Measurements from ENCODE around the gene GBE1. TPM values are rescaled to one million over a fixed set of nuclear protein-coding genes. Genes with fewer than 3 reads are reported as not detected.
"Not testable (repeated sequence)": the region's sequence is repeated elsewhere in the genome, so short reads cannot be mapped to it uniquely, and the experiment has no call there.

GBE1 gene
- polyA plus RNA-seq, 1 donor (not counting 4 experiments of a cell fraction or from before 2014, with no cell fraction given) = 30.2 TPM

DNA sequence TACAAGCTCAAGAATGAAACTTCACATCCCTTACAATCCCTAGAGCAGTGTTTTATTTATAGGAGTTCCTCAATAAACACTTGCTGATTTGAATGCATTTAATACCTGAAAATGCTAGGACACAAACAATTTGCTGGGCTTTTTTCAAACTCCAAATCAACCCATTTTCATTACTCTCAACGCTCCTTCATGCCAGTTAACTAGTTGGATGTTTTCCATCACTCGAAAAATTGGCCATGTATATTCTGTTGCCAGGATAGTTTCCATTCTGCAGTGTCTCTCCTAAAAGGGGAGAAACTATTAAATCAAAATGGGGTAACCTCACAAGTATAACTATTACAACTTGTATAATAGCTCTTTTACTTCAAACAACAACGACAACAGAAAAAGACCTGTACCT lies 1.2 kb downstream of the GBE1 start:
- peaks cover 0 to 6% of the 10 kb centered on the region in 2 experiments for H3K36me3 ChIP-seq (ENCODE audit: control insufficient read depth in 2 of 2, extremely low read depth in 1 of 2, insufficient read depth in 2 of 2, low read length in 2 of 2)
- DNase-seq (ENCODE audit: low read depth, low spot score) (no peak), FAIRE-seq (no peak)
- H2AFZ ChIP-seq (ENCODE audit: control insufficient read depth, low read length) = peak overlapping the region; percentile 95
- peak overlapping the region; percentile 95 for H3K9ac ChIP-seq (ENCODE audit: control insufficient read depth, extremely low read depth, insufficient read depth, low read length)
- dilution Hi-C loops (cut with MboI; ENCODE audit: extremely low pct_ligation_motif_present, low sequenced_read_pairs) = no loop called here
- H3K79me2 ChIP-seq (ENCODE audit: control insufficient read depth, insufficient read depth, low read length) = peaks cover 26% of the 10 kb centered on the region
- H3K4me1 ChIP-seq (ENCODE audit: control insufficient read depth, extremely low read depth, insufficient read depth, low read length) = peaks cover 31% of the 10 kb centered on the region
- no peaks in the 10 kb centered on the region for H4K20me1 ChIP-seq (ENCODE audit: control insufficient read depth, extremely low read depth, insufficient read depth, low read length)
- H3K27ac ChIP-seq (ENCODE audit: control insufficient read depth, insufficient read depth, low read length) = peak overlapping the region; percentile 99
- TF ChIP-seq CTCF (optimal IDR thresholded peaks at IDR 0.05 in 1 of 3, IDR thresholded peaks at IDR 0.05 in 1 of 3, conservative IDR thresholded peaks at IDR 0.05 in 1 of 3; ENCODE audit: extremely low read depth in 1 of 3, insufficient read depth in 2 of 3, low read length in 3 of 3) (no peak), EZH2 (IDR thresholded peaks at IDR 0.05; ENCODE audit: low read length) (no peak)
- no peaks in the 10 kb centered on the region for H3K9me1 ChIP-seq (ENCODE audit: control insufficient read depth, extremely low read depth, insufficient read depth, low read length)
- H3K27me3 ChIP-seq (ENCODE audit: control insufficient read depth, extremely low read depth, insufficient read depth, low read length) = no peaks in the 10 kb centered on the region
- no peaks in the 10 kb centered on the region for H3K9me3 ChIP-seq (ENCODE audit: control insufficient read depth, low read depth, low read length)
- peak overlapping the region; percentile 74 to 91 (median 82) for H3K4me3 ChIP-seq (ENCODE audit: control insufficient read depth in 2 of 3, extremely low read depth in 1 of 3, insufficient read depth in 2 of 3, low read depth in 1 of 3, low read length in 3 of 3)
- H3K4me2 ChIP-seq (ENCODE audit: control insufficient read depth, extremely low read depth, insufficient read depth, low read depth, low read length) = peak overlapping the region; percentile 84

DNA sequence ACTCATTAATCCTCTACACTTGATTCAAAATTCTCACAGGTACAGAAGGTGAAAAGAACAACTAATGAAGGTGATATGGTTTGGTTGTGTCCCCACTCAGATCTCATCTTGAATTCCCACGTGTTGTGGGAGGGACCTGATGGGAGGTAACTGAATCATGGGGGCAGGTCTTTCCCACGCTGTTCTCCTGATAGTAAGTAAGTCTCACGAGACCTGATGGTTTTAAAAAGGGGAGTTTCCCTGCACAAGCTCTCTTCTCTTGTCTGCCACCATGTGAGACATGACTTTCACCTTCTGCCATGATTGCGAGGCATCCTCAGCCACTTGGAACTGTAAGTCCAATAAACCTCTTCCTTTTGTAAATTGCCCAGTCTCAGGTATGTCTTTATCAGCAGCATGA lies 2.7 kb downstream of the GBE1 start:
- H3K4me1 ChIP-seq (ENCODE audit: control insufficient read depth, extremely low read depth, insufficient read depth, low read length) = peaks cover 28% of the 10 kb centered on the region
- DNase-seq (ENCODE audit: low read depth, low spot score); H3K36me3 ChIP-seq (ENCODE audit: control insufficient read depth in 2 of 2, extremely low read depth in 1 of 2, insufficient read depth in 2 of 2, low read length in 2 of 2); H3K27me3 ChIP-seq (ENCODE audit: control insufficient read depth, extremely low read depth, insufficient read depth, low read length); H3K9me1 ChIP-seq (ENCODE audit: control insufficient read depth, extremely low read depth, insufficient read depth, low read length); FAIRE-seq; H4K20me1 ChIP-seq (ENCODE audit: control insufficient read depth, extremely low read depth, insufficient read depth, low read length); H3K4me3 ChIP-seq (ENCODE audit: control insufficient read depth in 2 of 3, extremely low read depth in 1 of 3, insufficient read depth in 2 of 3, low read depth in 1 of 3, low read length in 3 of 3); H3K9me3 ChIP-seq (ENCODE audit: control insufficient read depth, low read depth, low read length); H2AFZ ChIP-seq (ENCODE audit: control insufficient read depth, low read length); dilution Hi-C loops (cut with MboI; ENCODE audit: extremely low pct_ligation_motif_present, low sequenced_read_pairs); H3K9ac ChIP-seq (ENCODE audit: control insufficient read depth, extremely low read depth, insufficient read depth, low read length); H3K27ac ChIP-seq (ENCODE audit: control insufficient read depth, insufficient read depth, low read length): not testable (repeated sequence)
- H3K79me2 ChIP-seq (ENCODE audit: control insufficient read depth, insufficient read depth, low read length) = peaks cover 31% of the 10 kb centered on the region
- peak overlapping the region; percentile 23 for H3K4me2 ChIP-seq (ENCODE audit: control insufficient read depth, extremely low read depth, insufficient read depth, low read depth, low read length)

DNA sequence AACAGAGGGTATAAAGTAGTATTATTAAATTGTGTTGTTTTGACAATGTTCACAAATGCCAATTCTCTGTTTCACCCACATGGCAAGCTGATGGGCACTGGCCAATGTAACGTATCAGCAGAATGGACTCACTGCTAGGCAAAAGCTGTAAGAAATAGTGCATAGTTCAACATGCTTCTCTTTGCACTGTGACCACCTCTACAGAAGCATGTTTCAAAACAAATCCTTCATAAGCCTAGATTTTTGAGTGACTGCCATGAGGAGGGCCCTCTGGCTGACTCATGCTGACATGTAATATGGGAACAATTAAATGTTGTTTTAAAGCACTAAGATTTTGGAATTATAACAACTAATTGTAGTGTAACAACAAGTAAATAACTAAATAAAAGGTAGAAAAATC lies 3.2 kb downstream of the GBE1 start:
- FAIRE-seq = no peak
- no peak for DNase-seq (ENCODE audit: low read depth, low spot score)
- H3K9me1 ChIP-seq (ENCODE audit: control insufficient read depth, extremely low read depth, insufficient read depth, low read length) = no peaks in the 10 kb centered on the region
- H3K4me2 ChIP-seq (ENCODE audit: control insufficient read depth, extremely low read depth, insufficient read depth, low read depth, low read length) = peak overlapping the region; percentile 23
- H2AFZ ChIP-seq (ENCODE audit: control insufficient read depth, low read length) = no peak overlapping the region
- H3K4me3 ChIP-seq (ENCODE audit: control insufficient read depth in 2 of 3, extremely low read depth in 1 of 3, insufficient read depth in 2 of 3, low read depth in 1 of 3, low read length in 3 of 3) = no peak overlapping the region
- H3K9me3 ChIP-seq (ENCODE audit: control insufficient read depth, low read depth, low read length) = no peaks in the 10 kb centered on the region
- no peaks in the 10 kb centered on the region for H4K20me1 ChIP-seq (ENCODE audit: control insufficient read depth, extremely low read depth, insufficient read depth, low read length)
- no peak overlapping the region for H3K27ac ChIP-seq (ENCODE audit: control insufficient read depth, insufficient read depth, low read length)
- H3K9ac ChIP-seq (ENCODE audit: control insufficient read depth, extremely low read depth, insufficient read depth, low read length) = no peak overlapping the region
- TF ChIP-seq EZH2 (IDR thresholded peaks at IDR 0.05; ENCODE audit: low read length) (no peak), CTCF (optimal IDR thresholded peaks at IDR 0.05 in 1 of 3, IDR thresholded peaks at IDR 0.05 in 1 of 3, conservative IDR thresholded peaks at IDR 0.05 in 1 of 3; ENCODE audit: extremely low read depth in 1 of 3, insufficient read depth in 2 of 3, low read length in 3 of 3) (no peak)
- dilution Hi-C loops (cut with MboI; ENCODE audit: extremely low pct_ligation_motif_present, low sequenced_read_pairs) = no loop called here
- peaks cover 3 to 6% of the 10 kb centered on the region in 2 experiments for H3K36me3 ChIP-seq (ENCODE audit: control insufficient read depth in 2 of 2, extremely low read depth in 1 of 2, insufficient read depth in 2 of 2, low read length in 2 of 2)
- peaks cover 35% of the 10 kb centered on the region for H3K79me2 ChIP-seq (ENCODE audit: control insufficient read depth, insufficient read depth, low read length)
- H3K27me3 ChIP-seq (ENCODE audit: control insufficient read depth, extremely low read depth, insufficient read depth, low read length) = no peaks in the 10 kb centered on the region
- peaks cover 28% of the 10 kb centered on the region for H3K4me1 ChIP-seq (ENCODE audit: control insufficient read depth, extremely low read depth, insufficient read depth, low read length)

Measured in keratinocyte (primary cell).